Right atrium auricular region (tissue), 2 donors: Measurements from ENCODE around the gene MCM9. TPM values are rescaled to one million over a fixed set of nuclear protein-coding genes. Genes with fewer than 3 reads are reported as not detected.

Experiments
- DNase-seq: peaks from one replicate; pipeline ENCODE4 v3.0.0-alpha.2; 2019; ENCODE audit warnings: low spot score
- H3K27ac ChIP-seq, 2 donors: fragments of 200-600 bp; sonication (generic); 1 replicate in 1 of 2; 2 replicates in 1 of 2; pipeline ENCODE4 v1.5.1; 2016 to 2019
- H3K27me3 ChIP-seq, 2 donors: fragments of 200-600 bp; sonication (generic); one replicate each; pipeline versions ENCODE4 v1.5.1 to v1.6.0; 2017 to 2019
- H3K36me3 ChIP-seq: fragments of 200-600 bp; sonication (generic); one replicate; pipeline ENCODE4 v1.5.1; 2016
- H3K4me1 ChIP-seq, 2 donors: fragments of 200-600 bp; sonication (generic); one replicate each; pipeline versions ENCODE4 v1.5.1 to v1.6.0; 2017 to 2019
- H3K4me3 ChIP-seq, 2 donors: fragments of 200-600 bp; sonication (generic); 1 replicate in 1 of 2; 2 replicates in 1 of 2; pipeline ENCODE4 v1.5.1; 2017 to 2019; ENCODE audit warnings: mild to moderate bottlenecking in 1 of 2, moderate library complexity in 1 of 2
- H3K9me3 ChIP-seq, 2 donors: fragments of 200-600 bp; sonication (generic); one replicate each; pipeline ENCODE4 v1.5.1; 2019
- total RNA-seq, 2 donors: library from RNA; depleted of rRNA; stranded (reverse); fragments of >200 nt; gene quantifications; one replicate each; pipeline ENCODE4 v1.1.0, GENCODE V29; 2016
- TF ChIP-seq, protein P1 (sequence below), 2 donors: fragments of 200-600 bp; sonication (generic); IDR thresholded peaks; one replicate each; pipeline ENCODE4 v1.5.1; 2019; ENCODE audit warnings: antibody characterized with exemption in 2 of 2

MCM9 gene
- total RNA-seq, 2 donors from 2014 or later, result 5.7 to 7.9 TPM

DNA sequence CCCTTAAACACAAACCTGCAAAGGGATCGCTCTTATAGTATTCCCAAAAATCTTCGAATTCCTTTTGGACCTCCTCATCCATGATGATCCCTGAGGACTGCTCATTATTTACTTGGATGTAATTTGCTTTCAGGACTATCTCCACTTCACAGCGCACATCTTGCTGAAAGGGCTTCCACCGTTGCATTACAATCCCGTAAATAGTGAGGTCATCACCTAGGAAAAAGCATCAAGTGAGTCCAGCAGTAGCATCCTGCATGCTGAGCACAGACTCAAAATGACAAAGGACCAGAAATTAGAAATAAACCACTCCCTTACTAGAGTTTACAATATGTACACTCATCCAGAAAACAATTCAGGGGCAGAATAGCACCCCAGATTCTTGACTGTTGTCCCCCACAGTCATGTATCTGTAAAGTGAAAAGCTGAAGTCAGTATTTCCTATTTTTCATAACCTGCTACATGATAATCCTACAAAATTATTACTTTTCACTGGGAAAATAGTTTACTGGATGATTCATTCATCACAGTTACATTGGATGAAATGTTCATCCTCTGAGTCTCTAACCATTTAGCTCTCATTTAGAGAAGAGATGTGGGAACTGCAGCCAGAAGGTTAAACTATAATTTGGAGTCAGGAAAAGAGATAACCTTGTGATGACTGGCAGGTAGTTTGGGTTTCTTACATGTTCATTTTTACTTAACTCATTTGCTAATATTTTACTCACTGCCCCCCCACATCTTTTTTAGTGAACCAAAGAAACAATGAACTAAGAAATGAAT, 17.2 kb downstream of the MCM9 start:
- TF ChIP-seq, protein P1, sequence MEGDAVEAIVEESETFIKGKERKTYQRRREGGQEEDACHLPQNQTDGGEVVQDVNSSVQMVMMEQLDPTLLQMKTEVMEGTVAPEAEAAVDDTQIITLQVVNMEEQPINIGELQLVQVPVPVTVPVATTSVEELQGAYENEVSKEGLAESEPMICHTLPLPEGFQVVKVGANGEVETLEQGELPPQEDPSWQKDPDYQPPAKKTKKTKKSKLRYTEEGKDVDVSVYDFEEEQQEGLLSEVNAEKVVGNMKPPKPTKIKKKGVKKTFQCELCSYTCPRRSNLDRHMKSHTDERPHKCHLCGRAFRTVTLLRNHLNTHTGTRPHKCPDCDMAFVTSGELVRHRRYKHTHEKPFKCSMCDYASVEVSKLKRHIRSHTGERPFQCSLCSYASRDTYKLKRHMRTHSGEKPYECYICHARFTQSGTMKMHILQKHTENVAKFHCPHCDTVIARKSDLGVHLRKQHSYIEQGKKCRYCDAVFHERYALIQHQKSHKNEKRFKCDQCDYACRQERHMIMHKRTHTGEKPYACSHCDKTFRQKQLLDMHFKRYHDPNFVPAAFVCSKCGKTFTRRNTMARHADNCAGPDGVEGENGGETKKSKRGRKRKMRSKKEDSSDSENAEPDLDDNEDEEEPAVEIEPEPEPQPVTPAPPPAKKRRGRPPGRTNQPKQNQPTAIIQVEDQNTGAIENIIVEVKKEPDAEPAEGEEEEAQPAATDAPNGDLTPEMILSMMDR (IDR thresholded peaks at IDR 0.05), result no peak
- Histone ChIP-seq H3K4me1 (no peaks in the 10 kb centered on the region), H3K27ac (no peak overlapping the region), H3K36me3 (peaks cover 55% of the 10 kb centered on the region), H3K4me3 (no peak overlapping the region), H3K9me3 (no peaks in the 10 kb centered on the region), H3K27me3 (no peaks in the 10 kb centered on the region)
- DNase-seq, result no peak

DNA sequence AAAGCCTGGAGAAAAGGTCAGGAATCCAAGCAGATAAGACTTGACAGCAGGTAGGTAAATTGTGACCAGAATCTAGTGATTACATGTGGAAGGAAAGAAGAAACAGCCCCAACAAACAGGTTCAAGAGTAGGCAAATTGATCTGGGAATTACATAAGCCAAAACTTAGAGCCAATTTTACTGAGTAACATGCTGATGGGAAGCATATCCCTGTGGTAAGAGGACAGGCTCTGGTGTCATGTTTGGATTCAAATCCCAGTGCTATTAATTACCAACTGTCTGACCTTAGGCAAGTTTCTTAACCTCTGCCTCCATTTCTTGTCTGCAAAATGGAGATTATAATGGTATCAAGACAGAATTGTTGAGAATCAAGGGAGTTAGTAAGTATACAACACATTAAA, 20.4 kb downstream of the MCM9 start:
- H3K27ac ChIP-seq, result no peak overlapping the region
- no peak overlapping the region for H3K4me3 ChIP-seq
- no peaks in the 10 kb centered on the region for H3K9me3 ChIP-seq
- H3K4me1 ChIP-seq, result no peaks in the 10 kb centered on the region
- peaks cover 41% of the 10 kb centered on the region for H3K36me3 ChIP-seq
- TF ChIP-seq, protein P1 (IDR thresholded peaks at IDR 0.05), result no peak
- DNase-seq, result no peak
- H3K27me3 ChIP-seq, result no peaks in the 10 kb centered on the region

DNA sequence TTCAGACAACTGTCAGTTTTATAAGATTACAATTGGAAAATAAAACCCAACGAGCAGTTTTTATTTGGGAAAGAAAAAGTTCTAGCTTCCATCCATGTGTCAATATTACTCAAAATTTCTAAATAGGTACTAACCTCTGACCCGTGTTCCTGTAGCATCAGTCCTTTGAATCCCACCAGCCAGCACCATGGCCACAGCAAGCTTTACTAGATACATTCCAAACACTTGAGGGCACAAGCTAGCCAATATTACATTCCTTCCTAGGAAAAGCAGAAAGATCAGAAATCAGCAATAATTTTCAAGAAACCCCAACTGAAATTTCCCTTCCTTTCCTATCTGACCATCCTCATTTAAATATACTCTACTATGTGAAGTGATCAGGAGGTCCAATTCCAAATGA, 21.8 kb downstream of the MCM9 start:
- Histone ChIP-seq H3K4me1 (no peaks in the 10 kb centered on the region), H3K4me3 (no peak overlapping the region), H3K36me3 (peaks cover 38% of the 10 kb centered on the region), H3K27me3 (no peaks in the 10 kb centered on the region), H3K9me3 (no peaks in the 10 kb centered on the region), H3K27ac (no peak overlapping the region)
- TF ChIP-seq, protein P1 (IDR thresholded peaks at IDR 0.05), result no peak
- no peak for DNase-seq

DNA sequence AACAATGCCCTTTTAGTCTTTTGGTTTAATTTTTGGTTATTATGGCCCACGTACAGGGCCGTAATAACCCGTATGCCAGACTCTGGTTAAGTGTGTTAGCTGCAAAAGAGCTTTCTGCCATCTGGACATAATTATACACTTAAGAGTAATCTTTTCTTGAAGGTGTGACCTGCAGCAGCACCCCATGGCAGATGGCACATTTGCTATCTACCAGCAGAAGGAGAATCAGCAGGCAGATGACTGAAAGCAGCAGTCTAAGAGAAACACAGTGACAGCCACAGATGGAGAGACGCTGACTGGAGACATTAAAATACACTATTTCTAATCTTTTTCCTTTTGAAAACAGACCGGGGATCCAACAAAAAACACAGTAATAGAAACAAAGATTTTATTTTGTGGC, 22.3 kb downstream of the MCM9 start:
- no peak overlapping the region for H3K4me3 ChIP-seq
- H3K36me3 ChIP-seq, result peaks cover 43% of the 10 kb centered on the region
- DNase-seq, result no peak
- H3K27ac ChIP-seq, result no peak overlapping the region
- H3K4me1 ChIP-seq, result no peaks in the 10 kb centered on the region
- no peaks in the 10 kb centered on the region for H3K9me3 ChIP-seq
- TF ChIP-seq, protein P1 (IDR thresholded peaks at IDR 0.05), result no peak
- no peaks in the 10 kb centered on the region for H3K27me3 ChIP-seq

DNA sequence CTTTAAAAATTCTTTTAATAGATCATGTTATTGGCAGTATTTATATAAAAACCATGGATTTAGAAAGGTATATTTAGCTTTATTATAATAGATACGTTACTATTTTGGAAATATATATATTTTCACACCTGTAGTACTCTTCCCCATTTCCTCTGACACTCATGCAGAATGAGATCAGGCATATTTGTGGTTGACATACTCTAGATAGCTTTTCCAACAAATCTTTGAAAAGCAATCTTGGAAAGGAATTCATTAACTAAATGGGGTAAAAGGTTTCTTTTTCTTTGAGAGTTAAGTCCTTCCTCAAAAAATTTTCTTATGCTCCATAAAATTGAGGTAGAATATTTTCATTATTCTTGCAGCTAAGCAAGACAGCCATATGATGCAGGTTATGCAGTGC, 26.5 kb downstream of the MCM9 start:
- no peaks in the 10 kb centered on the region for H3K4me1 ChIP-seq
- TF ChIP-seq, protein P1 (IDR thresholded peaks at IDR 0.05), result no peak
- H3K36me3 ChIP-seq, result peaks cover 46% of the 10 kb centered on the region
- no peak for DNase-seq
- no peaks in the 10 kb centered on the region for H3K9me3 ChIP-seq
- H3K27ac ChIP-seq, result no peak overlapping the region
- no peaks in the 10 kb centered on the region for H3K27me3 ChIP-seq
- H3K4me3 ChIP-seq, result no peak overlapping the region

DNA sequence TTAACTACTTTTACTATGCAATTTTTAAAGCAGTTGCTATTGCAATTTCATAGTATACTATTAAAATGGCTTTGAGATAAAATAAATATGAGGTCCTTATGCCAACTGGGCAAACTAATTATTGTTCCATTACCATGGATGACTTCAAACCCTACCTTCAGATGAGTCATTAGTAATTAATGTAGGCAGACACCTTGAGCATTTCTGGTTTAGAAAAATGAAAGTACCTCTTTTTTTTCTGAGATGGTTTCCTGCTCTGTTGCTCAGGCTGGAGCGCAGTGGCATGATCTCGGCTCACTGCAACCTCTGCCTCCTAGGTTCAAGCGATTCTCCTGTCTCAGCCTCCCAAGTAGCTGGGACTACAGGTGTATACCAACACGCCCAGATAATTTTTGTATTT, 29.1 kb downstream of the MCM9 start:
- H3K27ac ChIP-seq, result no peak overlapping the region
- TF ChIP-seq, protein P1 (IDR thresholded peaks at IDR 0.05), result no peak
- H3K27me3 ChIP-seq, result no peaks in the 10 kb centered on the region
- DNase-seq, result no peak
- peaks cover 0 to 9% of the 10 kb centered on the region in 2 donors for H3K4me1 ChIP-seq
- H3K9me3 ChIP-seq, result no peaks in the 10 kb centered on the region
- no peak overlapping the region for H3K4me3 ChIP-seq
- H3K36me3 ChIP-seq, result peaks cover 34% of the 10 kb centered on the region
